ENCODE data around the gene DCP1A. TPM values are rescaled to one million over a fixed set of nuclear protein-coding genes. Genes with fewer than 3 reads are reported as not detected.

Gene DCP1A
- polyA plus RNA-seq, 4 donors = 4.1 to 24.1 (median 6.8) TPM

DNA sequence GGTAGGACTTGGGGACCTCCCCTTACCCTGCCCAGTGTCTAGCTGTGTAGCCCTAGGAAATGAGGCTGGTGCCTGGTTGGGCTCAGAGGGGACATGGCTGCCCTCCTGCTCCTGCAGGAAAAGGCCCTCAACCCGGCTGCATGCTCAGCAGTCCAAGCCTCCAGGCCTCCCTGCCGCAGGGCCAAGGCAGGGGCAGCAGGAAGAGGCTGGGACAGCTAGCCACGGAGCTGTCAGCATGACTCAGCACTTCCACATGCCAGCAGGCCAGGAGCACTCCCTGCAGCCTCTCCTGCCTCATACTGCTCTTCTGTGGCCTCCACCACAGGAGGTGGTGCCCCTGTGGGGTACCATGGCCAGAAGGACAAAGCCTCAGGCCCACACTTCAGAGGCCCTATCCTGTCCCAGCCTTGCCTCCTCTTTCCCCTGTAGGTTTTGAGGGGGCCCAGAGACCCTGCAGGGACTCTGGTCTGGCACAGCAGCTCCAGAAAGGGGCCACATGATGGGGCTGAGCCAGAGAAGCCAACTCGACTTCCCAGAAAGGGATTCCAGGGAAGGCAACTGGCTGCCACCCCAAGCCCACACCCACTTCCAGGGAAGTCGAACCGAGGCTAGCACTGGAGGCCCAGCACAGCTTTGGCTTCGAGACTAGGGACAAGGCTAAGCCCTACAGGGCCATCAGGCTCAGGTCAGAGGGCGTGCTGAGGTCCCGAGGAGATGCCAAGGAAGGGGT is 111.1 kb downstream of the DCP1A start:
- no peak for FAIRE-seq
- WGBS, 3 donors = 58 to 62% (median 58%) methylated on average over 9 of the region's 9 CpGs
- Histone ChIP-seq H3K27ac (ENCODE audit: low read depth in 1 of 3, low read length in 2 of 3) (peak overlapping the region in 1 of 3 donors; percentile 26), H3K36me3 (ENCODE audit: control insufficient read depth in 3 of 3, insufficient read depth in 2 of 3, low read depth in 1 of 3, low read length in 3 of 3) (peaks cover 9 to 90% (median 23%) of the 10 kb centered on the region in 3 donors), H3K27me3 (ENCODE audit: control insufficient read depth in 3 of 3, insufficient read depth in 3 of 3, low read length in 3 of 3) (no peaks in the 10 kb centered on the region), H3K4me1 (ENCODE audit: control insufficient read depth in 3 of 3, insufficient read depth in 2 of 3, low read depth in 1 of 3, low read length in 2 of 3) (peaks cover 2 to 27% (median 5%) of the 10 kb centered on the region in 3 donors), H3K4me3 (ENCODE audit: low read depth in 1 of 3, low read length in 3 of 3) (no peak overlapping the region), H3K9me3 (ENCODE audit: control insufficient read depth in 2 of 2, insufficient read depth in 1 of 2, low read depth in 1 of 2, low read length in 1 of 2) (no peaks in the 10 kb centered on the region)
- peak; percentile 59 to 67 for DNase-seq

DNA sequence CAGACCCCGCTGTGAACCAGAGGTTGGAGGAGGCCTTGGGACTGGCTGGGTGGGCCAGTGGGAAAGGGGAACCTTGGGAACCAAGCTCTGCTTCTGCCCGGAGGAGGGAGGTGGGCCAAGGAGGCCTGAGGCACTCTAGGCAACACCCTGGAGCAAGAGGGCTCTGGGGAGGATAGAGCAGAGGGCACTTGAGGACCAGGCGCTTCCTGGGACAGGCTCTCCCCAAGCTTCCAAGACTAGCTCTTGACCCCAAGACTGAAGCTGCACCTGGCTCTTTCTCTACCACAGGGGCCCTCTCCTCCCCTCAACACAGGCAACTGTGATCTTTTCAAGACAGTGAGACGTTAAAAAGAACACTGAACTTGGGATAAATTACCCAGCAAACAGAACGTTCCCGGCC is 111.8 kb downstream of the DCP1A start:
- FAIRE-seq = no peak
- WGBS, 3 donors = 79 to 85% (median 79%) methylated on average over 6 of the region's 6 CpGs
- no peaks in the 10 kb centered on the region for H3K9me3 ChIP-seq (ENCODE audit: control insufficient read depth in 2 of 2, insufficient read depth in 1 of 2, low read depth in 1 of 2, low read length in 1 of 2)

DNA sequence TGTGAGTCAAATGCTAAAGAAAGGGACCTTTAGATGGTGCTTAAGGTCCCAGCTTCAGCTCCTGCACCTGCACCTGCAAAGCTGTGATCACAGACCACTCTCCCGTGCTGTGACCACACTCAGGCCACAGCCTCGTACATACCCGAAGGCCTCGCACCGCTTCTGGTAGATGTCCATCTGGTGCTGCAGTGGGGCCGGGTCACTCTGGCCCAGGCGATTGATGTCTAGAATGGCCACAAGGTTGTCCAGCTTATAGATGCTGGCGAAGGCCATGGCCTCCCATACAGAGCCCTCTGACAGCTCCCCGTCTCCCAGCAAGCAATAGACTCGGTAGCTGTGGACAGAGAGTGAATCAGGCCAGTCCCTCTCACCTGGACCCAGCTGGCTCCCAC is 112.5 kb downstream of the DCP1A start:
- DNase-seq (no peak), FAIRE-seq (no peak)
- H3K36me3 ChIP-seq (ENCODE audit: control insufficient read depth in 3 of 3, insufficient read depth in 2 of 3, low read depth in 1 of 3, low read length in 3 of 3) = peaks cover 6 to 90% (median 22%) of the 10 kb centered on the region in 3 donors
- H3K27me3 ChIP-seq (ENCODE audit: control insufficient read depth in 3 of 3, insufficient read depth in 3 of 3, low read length in 3 of 3) = no peaks in the 10 kb centered on the region
- no peak overlapping the region for H3K4me3 ChIP-seq (ENCODE audit: low read depth in 1 of 3, low read length in 3 of 3)
- no peak overlapping the region for H3K27ac ChIP-seq (ENCODE audit: low read depth in 1 of 3, low read length in 2 of 3)
- 90 to 95% (median 90%) methylated on average over 10 of the region's 10 CpGs for WGBS, 3 donors
- H3K4me1 ChIP-seq (ENCODE audit: control insufficient read depth in 3 of 3, insufficient read depth in 2 of 3, low read depth in 1 of 3, low read length in 2 of 3) = peaks cover 2 to 27% (median 5%) of the 10 kb centered on the region in 3 donors
- no peaks in the 10 kb centered on the region for H3K9me3 ChIP-seq (ENCODE audit: control insufficient read depth in 2 of 2, insufficient read depth in 1 of 2, low read depth in 1 of 2, low read length in 1 of 2)

More for the DNA sequence above, 111.8 kb downstream of the DCP1A start:
- H3K27me3 ChIP-seq (ENCODE audit: control insufficient read depth in 3 of 3, insufficient read depth in 3 of 3, low read length in 3 of 3) = no peaks in the 10 kb centered on the region
- peaks cover 6 to 90% (median 23%) of the 10 kb centered on the region in 3 donors for H3K36me3 ChIP-seq (ENCODE audit: control insufficient read depth in 3 of 3, insufficient read depth in 2 of 3, low read depth in 1 of 3, low read length in 3 of 3)
- no peak overlapping the region for H3K27ac ChIP-seq (ENCODE audit: low read depth in 1 of 3, low read length in 2 of 3)
- H3K4me1 ChIP-seq (ENCODE audit: control insufficient read depth in 3 of 3, insufficient read depth in 2 of 3, low read depth in 1 of 3, low read length in 2 of 3) = peaks cover 2 to 27% (median 5%) of the 10 kb centered on the region in 3 donors
- no peak overlapping the region for H3K4me3 ChIP-seq (ENCODE audit: low read depth in 1 of 3, low read length in 3 of 3)
- DNase-seq = no peak

DNA sequence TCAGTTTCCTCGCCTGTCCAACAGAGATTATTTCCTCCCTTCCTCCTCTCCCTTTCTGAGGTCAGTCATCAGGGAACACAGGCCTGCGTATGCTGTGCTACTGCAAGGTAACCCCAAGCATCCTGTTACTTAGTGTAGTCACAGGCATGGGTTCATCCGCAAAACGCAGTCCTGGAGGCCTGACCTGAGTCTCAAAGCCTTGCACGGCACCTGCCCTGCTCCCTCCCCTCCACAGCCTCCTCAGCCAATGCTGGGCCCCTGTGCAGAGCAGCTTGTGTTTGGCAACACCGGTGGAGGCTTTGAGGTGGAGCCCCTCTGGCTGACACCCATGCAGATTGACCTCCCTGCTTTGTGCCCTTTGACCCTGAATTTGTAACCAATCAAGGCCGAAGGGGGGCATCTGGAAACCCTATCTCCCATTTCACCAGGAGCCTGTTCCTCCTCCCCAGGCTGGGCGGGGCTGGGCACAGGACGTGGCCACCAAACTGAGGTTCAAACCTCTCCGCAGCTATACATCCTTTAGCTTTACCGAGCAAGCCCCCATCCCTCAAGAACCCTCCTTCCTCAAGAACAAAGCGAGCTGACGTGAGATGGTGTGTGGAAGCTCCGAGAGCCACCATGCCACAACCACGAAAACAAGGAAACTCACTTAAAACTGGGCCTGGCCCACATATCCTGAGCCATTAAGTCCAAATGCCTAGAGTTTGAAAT is 113.1 kb downstream of the DCP1A start:
- no peak for FAIRE-seq

More for the DNA sequence above, 113.1 kb downstream of the DCP1A start:
- Histone ChIP-seq H3K27ac (ENCODE audit: low read depth in 1 of 3, low read length in 2 of 3) (no peak overlapping the region), H3K27me3 (ENCODE audit: control insufficient read depth in 3 of 3, insufficient read depth in 3 of 3, low read length in 3 of 3) (no peaks in the 10 kb centered on the region), H3K4me3 (ENCODE audit: low read depth in 1 of 3, low read length in 3 of 3) (no peak overlapping the region), H3K36me3 (ENCODE audit: control insufficient read depth in 3 of 3, insufficient read depth in 2 of 3, low read depth in 1 of 3, low read length in 3 of 3) (peaks cover 10 to 90% (median 21%) of the 10 kb centered on the region in 3 donors), H3K4me1 (ENCODE audit: control insufficient read depth in 3 of 3, insufficient read depth in 2 of 3, low read depth in 1 of 3, low read length in 2 of 3) (peaks cover 2 to 27% (median 5%) of the 10 kb centered on the region in 3 donors), H3K9me3 (ENCODE audit: control insufficient read depth in 2 of 2, insufficient read depth in 1 of 2, low read depth in 1 of 2, low read length in 1 of 2) (no peaks in the 10 kb centered on the region)
- WGBS, 3 donors = 71 to 82% (median 76%) methylated on average over 15 of the region's 15 CpGs
- DNase-seq = no peak

Other genes starting within 250 kb of the DCP1A start
- gene RFT1, start 217.1 kb downstream of the DCP1A start, polyA plus RNA-seq = 10 to 100 TPM in 2 of 4 donors, 1 to 10 TPM in 2; 1.3 to 21.4 (median 9.6) TPM
- gene PRKCD, start 186.3 kb downstream of the DCP1A start, polyA plus RNA-seq = 100 to 1,000 TPM in 1 of 4 donors, 10 to 100 TPM in 3; 28.9 to 150 (median 67.2) TPM
- gene TKT, start 91.5 kb downstream of the DCP1A start, polyA plus RNA-seq = 100 to 1,000 TPM in 2 of 4 donors, 10 to 100 TPM in 2; 58.8 to 407 (median 128) TPM
- 100 to 1,000 TPM in 1 of 4 donors, 1 to 10 TPM in 3; 2.2 to 133 (median 6.2) TPM for gene CACNA1D, start 147.1 kb upstream of the DCP1A start, polyA plus RNA-seq

Data from small intestine (tissue), 7 donors.